Measurements from ENCODE around the gene RNF220.

Gene RNF220

GRCh38 chr1:44539991-44540730, 135.1 kb downstream of the RNF220 start:
- no peaks in the 10 kb centered on the region for H3F3A ChIP-seq (ENCODE audit: low read depth)
- no peak overlapping the region for H3K9ac ChIP-seq (ENCODE audit: low read depth, low read length, poor library complexity, severe bottlenecking)
- peaks cover 18% of the 10 kb centered on the region; the same call in 1 of the 2 replicates for H3K79me2 ChIP-seq (ENCODE audit: insufficient read depth, low read length)
- H4K20me1 ChIP-seq (ENCODE audit: insufficient read depth, low read length, poor library complexity, severe bottlenecking) = no peaks in the 10 kb centered on the region
- peaks cover 24% of the 10 kb centered on the region; the same call in 1 of the 2 replicates for H3K36me3 ChIP-seq (ENCODE audit: insufficient read depth, low read length)
- no peak overlapping the region for H3K4me2 ChIP-seq (ENCODE audit: low read depth, low read length, poor library complexity, severe bottlenecking)
- H3K27me3 ChIP-seq (ENCODE audit: insufficient read depth, low read length, poor library complexity, severe bottlenecking) = no peaks in the 10 kb centered on the region
- no peaks in the 10 kb centered on the region for H3K4me1 ChIP-seq (ENCODE audit: insufficient read depth, low read length, poor library complexity, severe bottlenecking)
- TF ChIP-seq EZH2phosphoT487 (IDR thresholded peaks at IDR 0.05; ENCODE audit: borderline replicate concordance) = no peak
- TF ChIP-seq CTCF (conservative IDR thresholded peaks at IDR 0.05; ENCODE audit: low read length) = no peak
- H2AFZ ChIP-seq (ENCODE audit: low read length) = no peak overlapping the region
- no peaks in the 10 kb centered on the region for H3K9me2 ChIP-seq (replicated peaks; ENCODE audit: low read depth, low read length)
- no peak overlapping the region for H3K4me3 ChIP-seq (ENCODE audit: low read length, poor library complexity, severe bottlenecking)
- no peaks in the 10 kb centered on the region for H3K9me3 ChIP-seq (ENCODE audit: insufficient read depth, low read depth, low read length)

GRCh38 chr1:44542420-44543063, 137.5 kb downstream of the RNF220 start:
- H3K27me3 ChIP-seq (ENCODE audit: insufficient read depth, low read length, poor library complexity, severe bottlenecking) = no peaks in the 10 kb centered on the region
- H2AFZ ChIP-seq (ENCODE audit: low read length) = no peak overlapping the region
- no peak for TF ChIP-seq CTCF (conservative IDR thresholded peaks at IDR 0.05; ENCODE audit: low read length)
- TF ChIP-seq EZH2phosphoT487 (IDR thresholded peaks at IDR 0.05; ENCODE audit: borderline replicate concordance) = no peak
- H4K20me1 ChIP-seq (ENCODE audit: insufficient read depth, low read length, poor library complexity, severe bottlenecking) = no peaks in the 10 kb centered on the region
- H3K9ac ChIP-seq (ENCODE audit: low read depth, low read length, poor library complexity, severe bottlenecking) = no peak overlapping the region
- H3K4me3 ChIP-seq (ENCODE audit: low read length, poor library complexity, severe bottlenecking) = no peak overlapping the region
- H3K4me2 ChIP-seq (ENCODE audit: low read depth, low read length, poor library complexity, severe bottlenecking) = no peak overlapping the region
- no peaks in the 10 kb centered on the region for H3K4me1 ChIP-seq (ENCODE audit: insufficient read depth, low read length, poor library complexity, severe bottlenecking)
- no peaks in the 10 kb centered on the region for H3K9me3 ChIP-seq (ENCODE audit: insufficient read depth, low read depth, low read length)
- H3F3A ChIP-seq (ENCODE audit: low read depth) = no peaks in the 10 kb centered on the region
- peaks cover 30% of the 10 kb centered on the region; the same call in 1 of the 2 replicates for H3K36me3 ChIP-seq (ENCODE audit: insufficient read depth, low read length)
- H3K79me2 ChIP-seq (ENCODE audit: insufficient read depth, low read length) = peaks cover 9% of the 10 kb centered on the region; the same call in 1 of the 2 replicates
- H3K9me2 ChIP-seq (replicated peaks; ENCODE audit: low read depth, low read length) = no peaks in the 10 kb centered on the region

GRCh38 chr1:44543064-44543744, 138.1 kb downstream of the RNF220 start:
- Histone ChIP-seq H3K79me2 (ENCODE audit: insufficient read depth, low read length) (peaks cover 2% of the 10 kb centered on the region; the same call in 1 of the 2 replicates), H3K4me3 (ENCODE audit: low read length, poor library complexity, severe bottlenecking) (no peak overlapping the region), H3F3A (ENCODE audit: low read depth) (no peaks in the 10 kb centered on the region), H3K4me2 (ENCODE audit: low read depth, low read length, poor library complexity, severe bottlenecking) (no peak overlapping the region), H3K36me3 (ENCODE audit: insufficient read depth, low read length) (peaks cover 30% of the 10 kb centered on the region; the same call in 1 of the 2 replicates), H2AFZ (ENCODE audit: low read length) (no peak overlapping the region), H3K9me2 (replicated peaks; ENCODE audit: low read depth, low read length) (no peaks in the 10 kb centered on the region), H3K27me3 (ENCODE audit: insufficient read depth, low read length, poor library complexity, severe bottlenecking) (no peaks in the 10 kb centered on the region), H3K9ac (ENCODE audit: low read depth, low read length, poor library complexity, severe bottlenecking) (no peak overlapping the region), H4K20me1 (ENCODE audit: insufficient read depth, low read length, poor library complexity, severe bottlenecking) (no peaks in the 10 kb centered on the region), H3K4me1 (ENCODE audit: insufficient read depth, low read length, poor library complexity, severe bottlenecking) (no peaks in the 10 kb centered on the region), H3K9me3 (ENCODE audit: insufficient read depth, low read depth, low read length) (no peaks in the 10 kb centered on the region)
- no peak for TF ChIP-seq CTCF (conservative IDR thresholded peaks at IDR 0.05; ENCODE audit: low read length)
- TF ChIP-seq EZH2phosphoT487 (IDR thresholded peaks at IDR 0.05; ENCODE audit: borderline replicate concordance) = no peak
